Measurements from ENCODE around the gene JAZF1.

Gene JAZF1

DNA sequence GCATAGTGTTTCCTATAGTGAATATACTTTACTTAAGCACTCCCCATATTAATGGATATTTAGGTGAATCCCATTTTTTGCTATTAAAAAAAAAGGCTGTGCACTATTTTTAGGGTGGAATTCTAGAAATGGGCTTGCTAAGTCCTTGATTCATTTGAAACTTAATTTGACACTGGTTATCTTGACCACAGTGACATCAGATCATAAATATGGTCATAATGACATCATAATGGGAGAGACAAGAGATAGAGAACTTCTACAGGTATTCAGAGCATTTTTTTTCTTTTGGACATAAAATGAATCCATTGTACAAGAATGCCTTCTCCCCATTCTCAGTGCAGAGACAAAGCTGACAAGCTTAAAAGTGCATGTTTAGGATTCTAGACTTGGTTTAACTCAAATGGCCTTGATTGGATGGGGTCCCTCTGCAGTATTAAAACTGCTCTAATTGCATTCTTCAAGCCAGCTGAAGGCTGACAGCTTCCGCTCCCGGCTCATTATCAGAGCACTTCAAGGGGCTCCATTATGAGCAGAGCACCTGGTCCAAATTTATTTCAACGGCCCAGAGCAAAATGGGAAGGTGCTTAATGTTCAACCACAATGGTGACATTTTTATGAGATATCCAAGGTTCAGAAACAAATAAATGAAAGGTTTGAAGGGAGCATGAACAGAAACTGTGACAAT is 104.8 kb downstream of the JAZF1 start:
- no peak for DNase-seq (ENCODE audit: low spot score)
- no peak for TF ChIP-seq CTCF (IDR thresholded peaks at IDR 0.05; ENCODE audit: extremely low read depth, insufficient read depth, missing control alignments)
- in situ Hi-C loops (cut with MboI; ENCODE audit: low pct_unique_long_range_greater_than_20kb, low sequenced_read_pairs, unreplicated experiment) = no loop called here

- in situ Hi-C loops (cut with MboI; ENCODE audit: low pct_unique_long_range_greater_than_20kb, low sequenced_read_pairs, unreplicated experiment) = no loop called here
- DNase-seq (ENCODE audit: low spot score) = no peak
- TF ChIP-seq CTCF (IDR thresholded peaks at IDR 0.05; ENCODE audit: extremely low read depth, insufficient read depth, missing control alignments) = no peak
Observed at GRCh38 chr7:28072876-28073514, 107.6 kb downstream of the JAZF1 start.

DNA sequence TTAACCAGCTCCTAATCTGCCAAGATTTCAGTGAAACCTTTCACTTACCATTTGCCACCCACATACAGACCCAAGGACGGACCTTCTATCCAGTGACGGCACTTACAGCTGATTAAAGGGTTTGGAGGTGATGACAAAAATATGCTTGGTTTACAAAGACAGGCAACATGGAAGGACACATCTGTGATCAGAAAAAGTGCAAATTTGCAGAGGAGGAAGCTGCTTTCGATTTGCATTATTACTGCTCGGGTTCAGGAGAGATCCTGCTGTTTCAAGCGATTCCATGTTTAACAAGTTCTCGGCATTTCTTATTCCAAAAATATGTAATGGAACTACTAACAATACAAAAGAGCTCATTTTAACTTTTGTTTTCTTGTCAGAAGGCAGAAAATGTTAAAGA is 109.0 kb downstream of the JAZF1 start:
- no peak for TF ChIP-seq CTCF (IDR thresholded peaks at IDR 0.05; ENCODE audit: extremely low read depth, insufficient read depth, missing control alignments)
- DNase-seq (ENCODE audit: low spot score) = no peak
- in situ Hi-C loops (cut with MboI; ENCODE audit: low pct_unique_long_range_greater_than_20kb, low sequenced_read_pairs, unreplicated experiment) = no loop called here

DNA sequence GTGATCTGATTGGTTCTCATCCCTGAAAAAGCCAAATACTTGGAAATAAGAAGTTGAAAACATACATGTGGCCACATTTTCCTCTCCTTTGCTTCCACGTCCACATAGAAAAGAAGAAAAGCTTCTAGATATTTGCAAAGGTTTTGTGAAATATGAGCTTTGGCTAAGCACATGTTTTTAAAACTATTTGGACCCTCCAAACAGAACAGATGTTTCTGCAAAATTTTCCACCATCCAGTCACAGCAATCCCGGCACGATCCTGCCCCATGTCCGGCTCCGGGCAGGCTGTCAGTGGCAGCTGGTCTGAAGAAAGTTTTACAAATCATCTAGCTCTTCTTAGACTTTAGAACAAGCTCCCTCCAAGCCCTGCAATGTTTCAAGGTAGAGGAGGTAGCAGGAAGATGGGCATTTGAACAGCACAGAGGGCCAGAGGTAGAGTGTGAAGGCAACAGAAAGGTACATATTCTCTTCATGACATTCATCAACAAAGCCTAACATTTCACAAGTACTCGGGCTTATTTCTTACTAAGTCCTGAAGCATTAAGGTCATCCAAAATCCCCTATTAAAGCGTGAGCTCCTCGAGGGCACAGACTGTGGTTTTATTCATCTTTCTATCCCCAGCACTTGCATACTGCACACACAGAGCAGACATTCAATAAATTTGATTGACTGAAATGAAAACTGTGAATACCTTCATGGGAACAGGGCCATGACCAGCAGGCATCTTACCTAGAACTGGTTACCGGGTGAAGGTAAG is 110.1 kb downstream of the JAZF1 start:
- no peak for TF ChIP-seq CTCF (IDR thresholded peaks at IDR 0.05; ENCODE audit: extremely low read depth, insufficient read depth, missing control alignments)
- DNase-seq (ENCODE audit: low spot score) = no peak
- in situ Hi-C loops (cut with MboI; ENCODE audit: low pct_unique_long_range_greater_than_20kb, low sequenced_read_pairs, unreplicated experiment) = no loop called here

DNA sequence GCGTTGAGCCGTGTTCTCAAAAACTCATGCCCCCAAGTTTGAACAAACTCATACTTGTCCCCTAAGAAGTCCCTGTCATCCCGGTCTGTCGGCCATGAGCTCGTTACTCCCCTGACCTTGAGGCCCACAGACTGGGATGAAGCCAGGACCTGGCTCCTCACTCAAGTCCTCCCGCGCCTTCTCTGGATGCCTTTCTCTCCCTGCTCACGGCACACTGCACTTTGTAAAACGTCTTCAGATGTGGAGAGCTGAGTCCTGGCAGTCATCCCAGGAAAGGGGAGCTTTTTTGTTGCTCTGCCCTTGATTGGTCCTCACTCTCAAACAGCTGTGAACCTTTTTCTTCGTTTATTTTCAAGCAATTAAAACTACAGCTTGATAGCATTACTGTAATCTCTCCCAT is 110.8 kb downstream of the JAZF1 start:
- in situ Hi-C loops (cut with MboI; ENCODE audit: low pct_unique_long_range_greater_than_20kb, low sequenced_read_pairs, unreplicated experiment) = no loop called here
- TF ChIP-seq CTCF (IDR thresholded peaks at IDR 0.05; ENCODE audit: extremely low read depth, insufficient read depth, missing control alignments) = no peak
- DNase-seq (ENCODE audit: low spot score) = no peak

GRCh38 chr7:28069388-28069787 is 111.2 kb downstream of the JAZF1 start:
- DNase-seq (ENCODE audit: low spot score) = no peak
- in situ Hi-C loops (cut with MboI; ENCODE audit: low pct_unique_long_range_greater_than_20kb, low sequenced_read_pairs, unreplicated experiment) = no loop called here
- TF ChIP-seq CTCF (IDR thresholded peaks at IDR 0.05; ENCODE audit: extremely low read depth, insufficient read depth, missing control alignments) = no peak
